NCI-H82 treated with DMSO at 0.1 percent for 48 hours (cell line): ENCODE results near the gene DYRK3.

Source experiments
- DNase-seq: peaks from one replicate; lab custom pipeline; 2025; ENCODE audit not compliant: unreplicated experiment; lab: John Stamatoyannopoulos, UW

Gene DYRK3

DNA sequence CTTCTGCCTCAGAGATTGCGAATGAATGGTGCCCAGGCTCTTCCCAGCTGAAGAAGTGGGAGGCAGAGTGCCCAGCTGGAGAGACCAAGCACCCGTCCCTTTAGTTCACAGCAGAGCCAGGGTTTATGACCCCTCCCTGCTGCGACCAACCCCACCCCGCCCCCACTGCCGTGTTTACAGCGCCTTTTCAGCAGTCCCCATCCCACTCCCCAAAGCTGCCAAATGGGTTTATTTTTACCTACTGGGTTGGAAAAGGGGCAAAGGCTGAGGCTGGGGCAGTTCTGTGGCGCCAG, 23.6 kb downstream of the DYRK3 start:
- DNase-seq, result no peak

DNA sequence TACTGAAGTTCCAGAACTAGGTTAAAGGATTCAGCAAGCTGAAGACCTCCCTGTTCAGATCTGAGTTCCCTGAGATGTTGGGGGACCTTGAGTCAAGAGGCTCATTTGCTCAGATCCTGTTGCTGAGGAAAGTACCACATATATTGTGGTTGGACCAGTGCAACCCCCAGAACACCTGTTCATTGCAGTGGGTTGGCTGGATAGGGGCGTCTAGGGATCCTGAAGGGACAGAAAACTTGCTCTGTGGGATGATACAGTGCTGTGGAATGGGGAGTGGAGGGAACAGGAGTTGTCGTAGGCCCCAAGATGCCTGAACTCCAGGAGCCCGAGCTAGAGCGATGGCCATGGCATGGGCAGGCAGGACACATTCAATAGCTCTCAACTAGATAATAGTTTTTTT, 24.8 kb downstream of the DYRK3 start:
- no peak for DNase-seq

DNA sequence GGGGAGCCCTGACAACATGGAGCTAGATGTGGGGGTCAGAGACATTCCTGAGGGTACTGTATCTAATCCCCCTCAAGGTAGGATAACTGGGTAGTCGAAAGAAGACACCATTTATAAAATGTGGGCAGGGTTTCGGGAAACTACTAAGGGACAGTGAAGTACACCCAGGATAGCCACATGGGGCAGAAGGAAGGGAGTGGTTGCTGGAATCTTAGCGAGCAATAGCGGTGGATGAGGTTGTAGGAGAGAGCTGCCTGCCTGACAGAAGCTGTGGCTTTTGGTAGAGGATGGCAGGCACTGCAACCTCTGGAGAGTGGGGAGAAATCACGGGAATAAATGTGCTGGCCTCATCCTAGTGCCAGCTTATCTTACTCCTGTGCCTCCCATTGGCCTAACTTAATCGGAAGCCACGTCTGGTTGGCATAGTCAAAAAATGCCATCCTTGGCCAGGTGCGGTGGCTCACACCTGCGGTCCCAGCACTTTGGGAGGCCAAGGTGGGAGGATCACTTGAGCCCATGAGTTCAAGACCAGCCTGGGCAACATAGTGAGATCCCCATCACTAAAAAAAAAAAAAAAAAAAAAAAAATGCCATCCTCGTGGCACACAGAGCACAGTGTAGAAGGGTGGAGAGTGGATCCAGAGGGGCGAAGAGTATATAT, 26.0 kb downstream of the DYRK3 start:
- DNase-seq, result no peak

DNA sequence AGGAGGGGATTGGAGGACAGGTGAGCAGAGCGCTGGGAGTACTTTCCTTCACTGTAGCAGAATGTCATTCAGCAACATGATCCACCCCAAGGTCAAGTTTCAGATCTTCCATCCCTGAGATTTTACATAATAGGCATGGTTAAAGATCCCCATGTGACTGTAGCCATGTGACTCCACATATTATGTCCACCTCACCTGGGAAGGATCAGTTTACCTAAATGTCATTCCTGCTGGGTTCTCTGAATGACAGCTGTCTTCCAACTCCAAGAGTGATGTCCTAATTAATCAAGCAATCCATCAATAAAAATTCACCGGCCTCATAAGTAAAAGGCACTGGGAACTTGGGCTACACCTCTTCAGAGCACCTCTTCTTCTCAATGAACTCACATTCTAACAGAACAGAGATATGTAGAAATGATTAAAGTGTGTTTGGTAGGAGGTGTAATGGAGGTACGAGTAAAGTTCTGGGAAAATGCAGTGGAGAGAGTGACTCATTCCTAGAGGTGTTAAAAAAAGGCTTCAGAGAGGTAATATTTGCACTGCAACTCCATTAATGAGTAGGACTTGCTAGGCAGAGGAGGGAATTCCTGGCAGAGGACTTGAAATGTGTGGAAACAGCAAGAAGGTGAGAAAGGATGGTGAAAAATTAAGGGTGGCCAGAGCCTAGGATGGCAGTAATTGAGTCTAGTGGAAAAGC, 27.2 kb downstream of the DYRK3 start:
- DNase-seq, result no peak

DNA sequence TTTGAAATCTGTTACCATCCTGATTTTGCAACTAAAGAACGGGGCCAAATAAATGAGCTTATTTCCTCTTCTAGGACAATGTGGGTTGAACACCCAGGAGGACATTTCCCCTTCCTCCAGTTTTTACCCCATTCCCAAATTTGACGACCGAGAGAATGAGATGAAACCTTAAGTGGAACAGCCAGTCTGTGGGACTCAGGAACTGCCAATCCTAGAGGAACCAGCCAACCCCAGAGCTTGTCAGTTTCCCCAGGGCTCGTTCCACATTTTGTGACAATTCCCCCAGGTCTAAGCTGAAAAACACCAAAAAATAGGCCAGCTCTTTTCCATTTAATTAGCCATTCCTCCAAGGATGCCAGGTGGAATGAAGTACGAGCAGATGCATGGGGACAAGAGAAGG, 28.0 kb downstream of the DYRK3 start:
- no peak for DNase-seq

- DNase-seq, result peak; percentile 74
Measured at GRCh38 chr1:206663832-206664652, 28.7 kb downstream of the DYRK3 start.

GRCh38 chr1:206664740-206665139, 29.4 kb downstream of the DYRK3 start:
- DNase-seq, result no peak

DNA sequence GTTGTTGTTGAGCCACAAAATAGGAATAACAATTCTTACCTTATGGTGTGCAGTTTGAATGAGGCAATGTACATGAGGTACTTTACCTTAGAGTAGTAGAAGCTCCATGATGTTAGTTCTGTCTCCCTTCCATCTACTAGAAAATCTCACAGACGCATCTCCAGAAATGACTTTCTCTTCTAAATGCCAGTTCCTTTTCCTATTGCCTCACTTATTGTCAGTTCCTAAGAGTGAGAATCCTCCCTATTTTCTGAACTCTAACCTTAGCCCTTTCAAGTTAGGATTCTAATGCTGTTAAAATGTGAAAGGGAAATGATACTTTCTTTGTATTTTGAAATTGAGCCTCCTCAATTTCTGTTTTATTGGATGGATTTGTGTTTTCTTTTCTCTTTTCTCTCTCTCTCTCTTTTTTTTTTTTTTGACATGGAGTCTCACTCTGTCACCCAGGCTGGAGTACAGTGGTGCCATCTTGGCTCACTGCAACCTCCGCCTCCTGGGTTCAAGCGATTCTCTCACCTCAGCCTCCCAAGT, 30.8 kb downstream of the DYRK3 start:
- no peak for DNase-seq

GRCh38 chr1:206666954-206667665, 31.8 kb downstream of the DYRK3 start:
- no peak for DNase-seq

DNA sequence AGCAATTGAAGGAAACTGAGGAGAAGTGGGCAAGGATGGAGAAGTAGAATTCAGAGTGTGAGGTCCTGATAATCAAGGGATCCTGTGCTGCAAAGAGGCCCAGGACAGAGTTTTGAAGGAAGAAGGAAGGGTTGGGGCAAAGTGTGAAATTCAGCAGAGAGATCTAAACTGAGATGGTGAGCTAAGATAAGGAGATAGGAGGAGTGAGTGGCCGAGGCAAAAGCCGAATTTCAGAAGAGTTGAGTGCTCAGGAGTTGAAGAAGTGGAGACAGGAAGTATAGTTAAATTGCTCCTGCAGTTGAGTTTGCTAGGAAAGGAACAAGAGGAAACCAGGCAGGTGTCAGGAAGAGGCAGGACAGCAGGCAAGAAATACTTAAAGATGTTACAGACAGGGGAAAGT, 33.0 kb downstream of the DYRK3 start:
- DNase-seq, result no peak

- DNase-seq, result no peak
Measured at GRCh38 chr1:206668874-206669410, 33.6 kb downstream of the DYRK3 start.

DNA sequence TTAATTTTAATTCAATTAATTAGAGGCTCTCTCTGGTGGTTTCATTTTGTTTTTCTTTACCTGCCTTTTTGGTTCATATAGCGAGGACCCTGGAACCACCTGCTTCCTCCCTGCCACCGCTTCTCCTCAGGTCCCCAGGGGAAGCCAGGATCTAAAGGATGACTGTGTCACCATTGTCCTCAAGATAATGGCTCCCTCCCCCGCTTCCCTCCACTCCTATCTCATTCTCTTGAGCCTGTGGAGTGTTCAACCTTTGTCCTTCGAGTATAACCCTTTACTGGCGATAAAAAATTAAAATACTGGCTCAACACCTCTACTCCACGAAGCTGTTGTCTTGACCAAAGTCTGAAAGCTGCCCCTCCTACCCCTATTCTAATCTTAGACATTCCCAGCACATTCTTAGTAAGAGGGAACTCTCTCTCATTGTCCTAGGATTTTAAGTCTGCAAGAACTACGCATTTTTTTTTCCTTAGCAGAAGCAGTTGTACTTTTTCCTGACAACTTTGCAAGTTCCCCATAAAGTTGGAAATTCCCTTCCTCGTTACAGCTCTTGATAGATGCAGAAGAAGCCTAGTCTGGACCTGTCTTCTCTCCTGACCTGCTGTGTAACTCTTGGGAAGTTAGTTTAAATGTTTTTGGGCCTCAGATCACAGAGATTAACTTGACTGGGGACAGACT, 36.8 kb downstream of the DYRK3 start:
- no peak for DNase-seq

- DNase-seq, result no peak
Measured at GRCh38 chr1:206672844-206673758, 37.8 kb downstream of the DYRK3 start.

DNA sequence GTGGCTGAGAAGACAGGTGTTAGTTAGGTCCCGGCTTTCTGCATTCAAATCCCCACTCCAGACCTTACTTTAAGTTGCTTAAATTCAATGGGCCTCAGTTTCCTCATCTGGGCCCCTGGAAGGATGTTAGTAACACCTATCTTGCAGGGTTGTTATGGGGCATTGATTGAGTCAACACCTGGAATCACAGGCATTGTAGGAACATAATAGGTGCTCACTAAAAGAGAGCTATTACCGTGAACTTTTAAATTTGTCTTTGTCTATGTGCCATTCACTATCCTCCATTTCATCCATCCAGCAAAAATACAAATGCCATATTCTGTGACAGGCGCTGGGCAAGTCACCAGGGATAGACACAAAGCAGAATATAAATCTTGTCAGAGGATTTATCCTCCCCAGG, 38.9 kb downstream of the DYRK3 start:
- no peak for DNase-seq

GRCh38 chr1:206674745-206675175, 39.4 kb downstream of the DYRK3 start:
- no peak for DNase-seq

GRCh38 chr1:206676499-206676898, 41.2 kb downstream of the DYRK3 start:
- DNase-seq, result no peak

GRCh38 chr1:206678490-206678889, 43.2 kb downstream of the DYRK3 start:
- no peak for DNase-seq

DNA sequence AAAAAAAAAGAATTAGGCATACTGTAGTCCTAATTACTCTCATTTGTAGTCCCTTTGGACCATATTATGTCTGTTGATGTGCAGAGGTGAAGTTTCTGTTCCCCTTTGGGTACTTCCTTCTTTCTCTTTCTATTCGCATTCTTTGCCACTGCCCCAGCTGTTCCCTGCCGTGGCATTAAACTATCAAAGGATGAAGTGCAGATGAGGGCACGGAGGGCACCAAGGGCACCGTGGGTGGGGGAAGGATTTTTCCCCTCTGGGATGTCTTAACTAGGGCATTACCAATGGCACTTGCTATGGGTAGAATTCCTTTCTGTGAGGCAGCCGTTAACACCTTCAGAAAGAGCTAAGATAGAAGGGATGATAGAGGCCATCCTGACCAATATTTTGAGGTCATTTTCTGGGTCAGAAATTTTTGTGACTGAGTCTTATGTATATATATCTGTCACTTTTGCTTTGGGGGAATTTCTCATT, 44.4 kb downstream of the DYRK3 start:
- no peak for DNase-seq

DNA sequence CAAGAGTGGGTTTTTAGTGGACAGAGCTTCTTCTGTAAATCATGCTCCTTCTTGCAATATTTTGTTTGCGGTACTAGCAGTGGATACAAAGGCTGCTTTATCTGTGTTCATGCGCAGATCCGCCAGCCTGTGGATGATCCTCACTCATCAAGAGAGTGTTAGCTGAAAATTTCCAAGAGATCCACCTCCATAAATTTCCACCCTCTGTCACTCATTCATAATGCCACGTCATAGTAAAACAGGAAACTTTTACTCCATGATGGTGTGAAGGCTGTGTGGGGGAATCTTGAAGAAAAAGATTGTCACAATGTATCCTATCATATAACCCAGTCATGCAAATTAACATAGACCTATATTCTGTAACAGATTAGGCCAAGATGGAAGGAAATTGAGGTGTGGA, 44.9 kb downstream of the DYRK3 start:
- DNase-seq, result no peak
